Measurements from ENCODE around the gene PKDCC.

PKDCC gene

GRCh38 chr2:42068571-42069178 lies 20.9 kb downstream of the PKDCC start:
- no peak for TF ChIP-seq CTCF (IDR thresholded peaks at IDR 0.05; ENCODE audit: insufficient read depth, low read length, poor library complexity, severe bottlenecking)
- H3K27me3 ChIP-seq (replicated peaks; ENCODE audit: control insufficient read depth, insufficient read depth, low read length): no peaks in the 10 kb centered on the region
- H3K4me3 ChIP-seq (replicated peaks; ENCODE audit: low read depth, low read length): no peak overlapping the region
- H3K36me3 ChIP-seq (ENCODE audit: control insufficient read depth, insufficient read depth, low read length): no peaks in the 10 kb centered on the region
- DNase-seq (ENCODE audit: extremely low read depth, insufficient read length): no peak

- no peaks in the 10 kb centered on the region for H3K27me3 ChIP-seq (replicated peaks; ENCODE audit: control insufficient read depth, insufficient read depth, low read length)
- no peak for DNase-seq (ENCODE audit: extremely low read depth, insufficient read length)
- H3K36me3 ChIP-seq (ENCODE audit: control insufficient read depth, insufficient read depth, low read length): no peaks in the 10 kb centered on the region
- no peak overlapping the region for H3K4me3 ChIP-seq (replicated peaks; ENCODE audit: low read depth, low read length)
- no peak for TF ChIP-seq CTCF (IDR thresholded peaks at IDR 0.05; ENCODE audit: insufficient read depth, low read length, poor library complexity, severe bottlenecking)
These were observed 21.7 kb downstream of the PKDCC start for GRCh38 chr2:42069568-42069967.

- H3K27me3 ChIP-seq (replicated peaks; ENCODE audit: control insufficient read depth, insufficient read depth, low read length): no peaks in the 10 kb centered on the region; the same call in 1 of the 2 replicates
- no peak for DNase-seq (ENCODE audit: extremely low read depth, insufficient read length)
- no peaks in the 10 kb centered on the region for H3K36me3 ChIP-seq (ENCODE audit: control insufficient read depth, insufficient read depth, low read length)
- H3K4me3 ChIP-seq (replicated peaks; ENCODE audit: low read depth, low read length): no peak overlapping the region
- TF ChIP-seq CTCF (IDR thresholded peaks at IDR 0.05; ENCODE audit: insufficient read depth, low read length, poor library complexity, severe bottlenecking): no peak
These were observed 24.0 kb downstream of the PKDCC start for GRCh38 chr2:42071791-42072190.

- no peak for DNase-seq (ENCODE audit: extremely low read depth, insufficient read length)
- Histone ChIP-seq H3K4me3 (replicated peaks; ENCODE audit: low read depth, low read length) (no peak overlapping the region), H3K36me3 (ENCODE audit: control insufficient read depth, insufficient read depth, low read length) (no peaks in the 10 kb centered on the region), H3K27me3 (replicated peaks; ENCODE audit: control insufficient read depth, insufficient read depth, low read length) (no peaks in the 10 kb centered on the region; the same call in 1 of the 2 replicates)
- no peak for TF ChIP-seq CTCF (IDR thresholded peaks at IDR 0.05; ENCODE audit: insufficient read depth, low read length, poor library complexity, severe bottlenecking)
These were observed 24.7 kb downstream of the PKDCC start for GRCh38 chr2:42072349-42073118.

- no peak for DNase-seq (ENCODE audit: extremely low read depth, insufficient read length)
- no peak for TF ChIP-seq CTCF (IDR thresholded peaks at IDR 0.05; ENCODE audit: insufficient read depth, low read length, poor library complexity, severe bottlenecking)
- H3K4me3 ChIP-seq (replicated peaks; ENCODE audit: low read depth, low read length): no peak overlapping the region
These were observed 26.1 kb downstream of the PKDCC start for GRCh38 chr2:42073739-42074503.

More at GRCh38 chr2:42073739-42074503, 26.1 kb downstream of the PKDCC start:
- no peaks in the 10 kb centered on the region for H3K36me3 ChIP-seq (ENCODE audit: control insufficient read depth, insufficient read depth, low read length)
- H3K27me3 ChIP-seq (replicated peaks; ENCODE audit: control insufficient read depth, insufficient read depth, low read length): no peaks in the 10 kb centered on the region; the same call in 1 of the 2 replicates
